Chondrocyte (in vitro differentiated cells): Measurements from ENCODE around the gene SLC35D3. TPM values are rescaled to one million over a fixed set of nuclear protein-coding genes. Genes with fewer than 3 reads are reported as not detected.

Experiments
- DNase-seq: peaks from one replicate; pipeline ENCODE4 v3.0.0; 2021; ENCODE audit warnings: mixed read lengths, low spot score
- H3K27ac Mint-ChIP-seq: one replicate; pipeline ENCODE4 v1.8.0; 2021; ENCODE audit warnings: mild to moderate bottlenecking, moderate library complexity, mixed read lengths; ENCODE audit not compliant: unreplicated experiment
- H3K27me3 Mint-ChIP-seq: 2 replicates; pipeline ENCODE4 v1.8.0; 2021; ENCODE audit warnings: low read depth, mixed read lengths
- H3K36me3 Mint-ChIP-seq: 2 replicates; pipeline ENCODE4 v1.8.0; 2021; ENCODE audit warnings: low read depth, mixed read lengths
- H3K4me1 Mint-ChIP-seq: 2 replicates; pipeline ENCODE4 v1.8.0; 2021; ENCODE audit warnings: low read depth, mild to moderate bottlenecking, mixed read lengths
- H3K4me3 Mint-ChIP-seq: one replicate; pipeline ENCODE4 v1.8.0; 2021; ENCODE audit warnings: mild to moderate bottlenecking, moderate library complexity, mixed read lengths; ENCODE audit not compliant: unreplicated experiment
- H3K9me3 Mint-ChIP-seq: 2 replicates; pipeline ENCODE4 v1.8.0; 2021; ENCODE audit warnings: low read depth, mixed read lengths
- CTCF ChIP-seq: fragments of 200-600 bp; sonication (generic); IDR thresholded peaks from 2 replicates; pipeline ENCODE4 v1.5.0; 2021; ENCODE audit warnings: antibody characterized with exemption, mild to moderate bottlenecking, moderate library complexity
- total RNA-seq: library from RNA; stranded (reverse); gene quantifications from 3 replicates; pipeline ENCODE4 v1.2.1, GENCODE V29; 2021

SLC35D3 gene
- total RNA-seq, 1 donor from 2014 or later: not detected

GRCh38 chr6:136887953-136888352, 34.1 kb upstream of the SLC35D3 start:
- Mint-ChIP-seq H3K36me3 (peaks cover 2% of the 10 kb centered on the region), H3K4me3 (no peak overlapping the region), H3K9me3 (no peaks in the 10 kb centered on the region), H3K27me3 (no peaks in the 10 kb centered on the region), H3K4me1 (peaks cover 8% of the 10 kb centered on the region), H3K27ac (no peak overlapping the region)
- DNase-seq: no peak
- TF ChIP-seq CTCF: no peak

- H3K27me3 Mint-ChIP-seq: no peaks in the 10 kb centered on the region
- H3K9me3 Mint-ChIP-seq: no peaks in the 10 kb centered on the region
- no peak overlapping the region for H3K4me3 Mint-ChIP-seq
- H3K4me1 Mint-ChIP-seq: peaks cover 8% of the 10 kb centered on the region
- no peak overlapping the region for H3K27ac Mint-ChIP-seq
- peaks cover 2% of the 10 kb centered on the region for H3K36me3 Mint-ChIP-seq
- no peak for DNase-seq
- no peak for TF ChIP-seq CTCF
Observed at GRCh38 chr6:136889271-136890193, 32.6 kb upstream of the SLC35D3 start.

- H3K27ac Mint-ChIP-seq: no peak overlapping the region
- no peaks in the 10 kb centered on the region for H3K9me3 Mint-ChIP-seq
- peaks cover 2% of the 10 kb centered on the region for H3K36me3 Mint-ChIP-seq
- H3K4me3 Mint-ChIP-seq: no peak overlapping the region
- peaks cover 8% of the 10 kb centered on the region for H3K4me1 Mint-ChIP-seq
- H3K27me3 Mint-ChIP-seq: no peaks in the 10 kb centered on the region
- no peak for DNase-seq
- no peak for TF ChIP-seq CTCF
Observed at GRCh38 chr6:136890194-136890839, 31.8 kb upstream of the SLC35D3 start.

GRCh38 chr6:136890986-136891385, 31.1 kb upstream of the SLC35D3 start:
- peaks cover 8% of the 10 kb centered on the region for H3K4me1 Mint-ChIP-seq
- no peak for DNase-seq
- no peaks in the 10 kb centered on the region for H3K27me3 Mint-ChIP-seq
- no peaks in the 10 kb centered on the region for H3K9me3 Mint-ChIP-seq
- H3K36me3 Mint-ChIP-seq: peaks cover 2% of the 10 kb centered on the region
- no peak for TF ChIP-seq CTCF
- no peak overlapping the region for H3K27ac Mint-ChIP-seq
- no peak overlapping the region for H3K4me3 Mint-ChIP-seq

- H3K4me3 Mint-ChIP-seq: no peak overlapping the region
- DNase-seq: no peak
- no peaks in the 10 kb centered on the region for H3K9me3 Mint-ChIP-seq
- H3K4me1 Mint-ChIP-seq: peaks cover 8% of the 10 kb centered on the region
- H3K36me3 Mint-ChIP-seq: peaks cover 2% of the 10 kb centered on the region
- TF ChIP-seq CTCF: no peak
- H3K27ac Mint-ChIP-seq: no peak overlapping the region
- no peaks in the 10 kb centered on the region for H3K27me3 Mint-ChIP-seq
Observed at GRCh38 chr6:136893187-136893586, 28.9 kb upstream of the SLC35D3 start.
